Endodermal cell (in vitro differentiated cells): ENCODE measurements around the gene ZNF532. TPM values are rescaled to one million over a fixed set of nuclear protein-coding genes. Genes with fewer than 3 reads are reported as not detected.

Experiments
- DNase-seq: peaks from one replicate; pipeline ENCODE4 v3.0.0-alpha.2; 2017
- H3K27ac ChIP-seq: 2 replicates; pipeline ENCODE4 v1.5.1; 2013; ENCODE audit warnings: mild to moderate bottlenecking, low read depth, low read length, moderate library complexity
- H3K27me3 ChIP-seq: 2 replicates; pipeline ENCODE4 v1.6.1; 2013; ENCODE audit warnings: mild to moderate bottlenecking, low read length, moderate library complexity; ENCODE audit not compliant: insufficient read depth, control insufficient read depth, poor library complexity, severe bottlenecking
- H3K36me3 ChIP-seq: 2 replicates; pipeline ENCODE4 v1.7.0; 2013; ENCODE audit warnings: mild to moderate bottlenecking, low read length, moderate library complexity; ENCODE audit not compliant: control insufficient read depth, insufficient read depth
- H3K4me1 ChIP-seq: one replicate; pipeline ENCODE4 v1.7.0; 2013; ENCODE audit warnings: low read length; ENCODE audit not compliant: control insufficient read depth, insufficient read depth
- H3K4me3 ChIP-seq: 2 replicates; pipeline ENCODE4 v1.5.1; 2013; ENCODE audit warnings: mild to moderate bottlenecking, low read length, moderate library complexity
- H3K9ac ChIP-seq: 2 replicates; pipeline ENCODE4 v1.6.1; 2013; ENCODE audit warnings: mild to moderate bottlenecking, low read length, moderate library complexity; ENCODE audit not compliant: poor library complexity, severe bottlenecking; ENCODE audit errors: extremely low read depth
- H3K9me3 ChIP-seq: 2 replicates; pipeline ENCODE4 v1.6.1; 2013; ENCODE audit warnings: mild to moderate bottlenecking, low read length, moderate library complexity; ENCODE audit not compliant: control insufficient read depth
- H3K27ac Mint-ChIP-seq: 2 replicates; pipeline ENCODE4 v1.8.0; 2020; ENCODE audit warnings: mixed read lengths
- H3K27me3 Mint-ChIP-seq: 2 replicates; pipeline ENCODE4 v1.8.0; 2021; ENCODE audit warnings: mild to moderate bottlenecking, mixed read lengths; ENCODE audit not compliant: insufficient read depth
- H3K36me3 Mint-ChIP-seq: 2 replicates; pipeline ENCODE4 v1.8.0; 2020; ENCODE audit warnings: low read depth, mixed read lengths
- H3K4me1 Mint-ChIP-seq: 2 replicates; pipeline ENCODE4 v1.8.0; 2020; ENCODE audit warnings: mixed read lengths
- H3K4me3 Mint-ChIP-seq: 2 replicates; pipeline ENCODE4 v1.8.0; 2020; ENCODE audit warnings: mild to moderate bottlenecking, moderate library complexity, mixed read lengths
- H3K9me3 Mint-ChIP-seq: 2 replicates; pipeline ENCODE4 v1.8.0; 2020; ENCODE audit warnings: mild to moderate bottlenecking, mixed read lengths
- CTCF ChIP-seq: fragments of 200-600 bp; sonication (generic); conservative IDR thresholded peaks from 2 replicates; pipeline ENCODE4 v1.5.0; 2021; ENCODE audit warnings: antibody characterized with exemption, mild to moderate bottlenecking
- WGBS, 2 experiments: methylation state at CpG; one replicate each; pipeline versions ENCODE4 v1.1.5 to v1.1.7; 2013; ENCODE audit warnings: missing lambda C conversion rate in 2 of 2, mixed read lengths in 1 of 2; ENCODE audit not compliant: insufficient coverage in 1 of 2, insufficient read length in 1 of 2; 5-methylcytosine and 5-hydroxymethylcytosine counted together
- total RNA-seq, 2 donors: library from RNA; stranded (reverse); fragmentation: NEBNext Ultra II Directional in 1 of 2; extraction: Animal tissue kit (Norgen Biotek cat#: 25700) in 1 of 2; gene quantifications; 2 replicates in 1 of 2; 3 replicates in 1 of 2; pipeline ENCODE4 v1.2.1, GENCODE V29; 2021

Gene ZNF532
- total RNA-seq, 2 donors from 2014 or later: 138 to 207 TPM

DNA sequence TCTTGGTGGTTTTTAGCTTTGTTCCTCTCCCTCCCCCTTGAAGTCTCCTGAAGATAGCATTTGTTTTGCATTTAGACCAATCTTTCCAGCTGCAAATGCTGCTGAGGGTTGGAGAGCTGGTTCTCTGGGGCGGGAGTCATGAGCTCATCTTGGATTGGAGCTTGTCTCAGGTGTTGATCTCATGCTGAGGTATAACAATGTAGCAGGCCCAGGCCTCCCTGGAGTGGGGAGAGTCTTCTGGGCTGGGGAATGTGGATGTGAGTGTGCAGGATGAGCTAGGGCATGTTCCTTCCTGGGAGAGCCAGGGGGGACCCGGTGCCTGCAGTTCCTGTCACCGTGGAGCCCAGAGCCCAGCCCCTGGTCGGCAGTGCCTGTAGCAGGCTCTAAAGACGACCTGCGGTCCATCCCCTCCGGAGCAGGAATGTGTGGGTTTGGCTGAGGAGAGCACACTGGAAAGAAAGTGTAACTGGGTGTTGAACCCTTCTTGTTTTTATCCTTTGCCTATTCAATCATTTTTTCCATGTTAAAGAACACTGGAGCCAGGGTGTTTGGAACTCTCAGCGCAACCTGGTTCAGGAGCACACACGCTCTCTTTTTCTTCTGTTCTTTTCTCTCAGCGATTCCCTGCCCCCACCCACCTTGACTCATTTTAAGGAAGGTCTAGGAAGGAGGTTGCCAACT lies 2.7 kb downstream of the ZNF532 start:
- peak overlapping the region; percentile 90 for H3K9ac ChIP-seq
- peaks cover 70% of the 10 kb centered on the region for H3K4me1 Mint-ChIP-seq
- WGBS, 2 experiments: 27 to 38% methylated on average over 7 to 10 of the region's 10 CpGs

GRCh38 chr18:58868440-58868839 lies 3.8 kb downstream of the ZNF532 start:
- Mint-ChIP-seq H3K36me3 (peaks cover 68% of the 10 kb centered on the region), H3K4me3 (peak overlapping the region; percentile 78), H3K27me3 (no peaks in the 10 kb centered on the region), H3K9me3 (peaks cover 8% of the 10 kb centered on the region), H3K27ac (no peak overlapping the region), H3K4me1 (peaks cover 70% of the 10 kb centered on the region)
- H3K27ac ChIP-seq: no peak overlapping the region
- WGBS, 2 experiments: 83 to 100% methylated on average over 2 to 6 of the region's 6 CpGs
- peaks cover 83% of the 10 kb centered on the region for H3K36me3 ChIP-seq
- H3K9me3 ChIP-seq: peaks cover 12% of the 10 kb centered on the region
- H3K9ac ChIP-seq: no peak overlapping the region
- H3K4me3 ChIP-seq: peak overlapping the region; percentile 89
- peaks cover 3% of the 10 kb centered on the region for H3K4me1 ChIP-seq
- no peaks in the 10 kb centered on the region for H3K27me3 ChIP-seq
- no peak for TF ChIP-seq CTCF
- no peak for DNase-seq

More for the DNA sequence above, 2.7 kb downstream of the ZNF532 start:
- Histone ChIP-seq H3K36me3 (peaks cover 75% of the 10 kb centered on the region), H3K4me1 (peaks cover 3% of the 10 kb centered on the region), H3K27ac (no peak overlapping the region), H3K9me3 (peaks cover 12% of the 10 kb centered on the region), H3K27me3 (no peaks in the 10 kb centered on the region), H3K4me3 (peak overlapping the region; percentile 89)
- Mint-ChIP-seq H3K27ac (peak overlapping the region; percentile 96), H3K36me3 (peaks cover 60% of the 10 kb centered on the region), H3K4me3 (peak overlapping the region; percentile 78), H3K27me3 (no peaks in the 10 kb centered on the region), H3K9me3 (peaks cover 8% of the 10 kb centered on the region)
- peak; percentile 95 for DNase-seq
- no peak for TF ChIP-seq CTCF

- no peaks in the 10 kb centered on the region for H3K27me3 Mint-ChIP-seq
- WGBS, 2 experiments: 89 to 94% methylated on average over 5 of the region's 5 CpGs
- Histone ChIP-seq H3K4me3 (peak overlapping the region; percentile 5), H3K27ac (peak overlapping the region; percentile 16), H3K9ac (no peak overlapping the region), H3K4me1 (peaks cover 3% of the 10 kb centered on the region), H3K27me3 (no peaks in the 10 kb centered on the region), H3K9me3 (peaks cover 12% of the 10 kb centered on the region), H3K36me3 (peaks cover 93% of the 10 kb centered on the region)
- H3K9me3 Mint-ChIP-seq: peaks cover 8% of the 10 kb centered on the region
- TF ChIP-seq CTCF: no peak
- no peak overlapping the region for H3K4me3 Mint-ChIP-seq
- peak overlapping the region; percentile 28 for H3K27ac Mint-ChIP-seq
- peaks cover 67% of the 10 kb centered on the region for H3K4me1 Mint-ChIP-seq
- peaks cover 80% of the 10 kb centered on the region for H3K36me3 Mint-ChIP-seq
- DNase-seq: no peak
These were observed 5.5 kb downstream of the ZNF532 start for GRCh38 chr18:58870130-58870529.
